Omental fat pad (tissue), 4 donors: Measurements from ENCODE around the gene TCEAL5. TPM values are rescaled to one million over a fixed set of nuclear protein-coding genes. Genes with fewer than 3 reads are reported as not detected.
"Not testable (repeated sequence)": the region's sequence is repeated elsewhere in the genome, so short reads cannot be mapped to it uniquely, and the experiment has no call there.

ENCODE experiments used
- ATAC-seq: fragments of 150-250 bp; one replicate; pipeline ENCODE4 v1.9.1; 2016; ENCODE audit warnings: mild to moderate bottlenecking, moderate library complexity; ENCODE audit not compliant: low FRiP score
- DNase-seq: peaks from one replicate; pipeline ENCODE4 v3.0.0-alpha.2; 2019; ENCODE audit warnings: low spot score
- CTCF ChIP-seq, 3 donors: fragments of 450-650 bp; IDR thresholded peaks; one replicate each; pipeline ENCODE4 v1.5.1; 2016 to 2017; ENCODE audit warnings: antibody characterized with exemption in 3 of 3, mild to moderate bottlenecking in 3 of 3, moderate library complexity in 2 of 3
- total RNA-seq, 4 donors: library from RNA; depleted of rRNA; stranded (reverse); fragments of >200 nt; gene quantifications; one replicate each; pipeline ENCODE4 v1.1.0, GENCODE V29; 2016

Gene TCEAL5
- 1 to 10 TPM in 1 of 4 donors, not detected in 3; 2.9 TPM for total RNA-seq

GRCh38 chrX:103276581-103277002, at the start of gene TCEAL5:
Gene TCEAL5 (minus strand): TSS chrX:103276750. CDS start chrX:103274563, 2,187 bp downstream.
- TF ChIP-seq CTCF (IDR thresholded peaks at IDR 0.05) = no peak
- ATAC-seq (peak; percentile 66), DNase-seq (no peak)

- TF ChIP-seq CTCF (IDR thresholded peaks at IDR 0.05) = no peak
- DNase-seq = no peak
- no peak for ATAC-seq
Observed at GRCh38 chrX:103311399-103311780, 34.8 kb upstream of the TCEAL5 start.

GRCh38 chrX:103310555-103311398, 34.2 kb upstream of the TCEAL5 start, which contains the start of gene BEX2:
Gene BEX2 (minus strand): TSS chrX:103310990. CDS start chrX:103309976, 1,014 bp downstream.
- peak; percentile 96 for ATAC-seq

GRCh38 chrX:103309860-103310554, 33.5 kb upstream of the TCEAL5 start:
- ATAC-seq (peak; percentile 24), DNase-seq (no peak)

More at GRCh38 chrX:103310555-103311398, 34.2 kb upstream of the TCEAL5 start, which contains the start of gene BEX2:
- TF ChIP-seq CTCF (IDR thresholded peaks at IDR 0.05) = no peak
- DNase-seq = no peak

GRCh38 chrX:103305666-103306065, 29.1 kb upstream of the TCEAL5 start:
- DNase-seq = not testable (repeated sequence)

More at GRCh38 chrX:103309860-103310554, 33.5 kb upstream of the TCEAL5 start:
- no peak for TF ChIP-seq CTCF (IDR thresholded peaks at IDR 0.05)

GRCh38 chrX:103304705-103305104, 28.2 kb upstream of the TCEAL5 start:
- ATAC-seq = no peak
- TF ChIP-seq CTCF (IDR thresholded peaks at IDR 0.05) = no peak
- DNase-seq = no peak

More at GRCh38 chrX:103305666-103306065, 29.1 kb upstream of the TCEAL5 start:
- ATAC-seq = not testable (repeated sequence)

- no peak for TF ChIP-seq CTCF (IDR thresholded peaks at IDR 0.05)
- DNase-seq = no peak
- no peak for ATAC-seq
Observed at GRCh38 chrX:103293118-103293517, 16.6 kb upstream of the TCEAL5 start.
